HepG2 (cell line): ENCODE results near the gene MCRS1. TPM values are rescaled to one million over a fixed set of nuclear protein-coding genes. Genes with fewer than 3 reads are reported as not detected.

Experiments used
- ATAC-seq: fragments of 200-7000 bp; cut with Tn5 transposase; 3 replicates; pipeline ENCODE4 v1.9.1; 2020; ENCODE audit warnings: mild to moderate bottlenecking, moderate library complexity
- BruUV-seq: library from RNA; stranded (reverse); fragments of 400-500 nt; replicated peaks from 2 replicates; lab custom pipeline; 2021; lab: Mats Ljungman, UMichigan
- CTCF ChIA-PET: fragments of 300-600 bp; formaldehyde crosslinking; extraction: SDS; loops from one replicate; lab custom pipeline; 2021; ENCODE audit warnings: low total read pairs, inconsistent platforms, low intra/inter-chr PET ratio; lab: Yijun Ruan, JAX
- POLR2A ChIA-PET: fragments of 350-600 bp; sonication (Branson Sonifier 250); formaldehyde crosslinking; loops from one replicate; lab custom pipeline; 2020; ENCODE audit warnings: antibody characterized with exemption, inconsistent platforms; lab: Yijun Ruan, JAX
- DNase-seq: peaks from one replicate; pipeline ENCODE4 v3.0.0-alpha.2; 2015; ENCODE audit warnings: low spot score
- FAIRE-seq: peaks from 3 replicates; lab custom pipeline; 2011; peaks lifted over from hg19 to GRCh38; lab: Jason Lieb, UNC
- H2AFZ ChIP-seq: one replicate; pipeline ENCODE4 v1.6.1; 2011; ENCODE audit warnings: low read length, inconsistent platforms
- H3K27ac ChIP-seq: fragments of 300-600 bp; 3 replicates; pipeline ENCODE4 v1.8.0; 2011; ENCODE audit warnings: mixed run types, mild to moderate bottlenecking, mixed read lengths, low read length, inconsistent platforms; ENCODE audit not compliant: insufficient read depth; ENCODE audit errors: extremely low read length
- H3K27me3 ChIP-seq, 2 experiments: fragments of 200-600 bp in 1 of 2; 2 replicates in 1 of 2; 3 replicates in 1 of 2; pipeline versions ENCODE4 v1.6.0 to v1.8.0; 2011; ENCODE audit warnings: low read length in 2 of 2, mild to moderate bottlenecking in 2 of 2, moderate library complexity in 2 of 2, inconsistent platforms in 1 of 2; ENCODE audit not compliant: insufficient read depth in 2 of 2, control insufficient read depth in 1 of 2
- H3K36me3 ChIP-seq, 2 experiments: fragments of 200-600 bp in 1 of 2; replicated peaks in 1 of 2; 2 replicates in 1 of 2; 3 replicates in 1 of 2; pipeline versions ENCODE4 v1.5.1 to v1.8.0; 2011; ENCODE audit warnings: low read length in 2 of 2, inconsistent platforms in 1 of 2; ENCODE audit not compliant: insufficient read depth in 2 of 2, control insufficient read depth in 1 of 2
- H3K4me1 ChIP-seq: 2 replicates; pipeline ENCODE4 v1.5.1; 2012; ENCODE audit warnings: low read length, inconsistent platforms; ENCODE audit not compliant: insufficient read depth
- H3K4me2 ChIP-seq: 2 replicates; pipeline ENCODE4 v1.6.0; 2011; ENCODE audit warnings: low read depth, low read length, inconsistent platforms
- H3K4me3 ChIP-seq, 3 experiments: fragments of 200-600 bp in 1 of 3; sonication (generic), shearing (Covaris generic) in 1 of 3; replicated peaks in 1 of 3; 2 replicates each; pipeline ENCODE4 v1.5.1; 2011 to 2016; ENCODE audit warnings: low read length in 3 of 3, inconsistent platforms in 2 of 3, low read depth in 2 of 3, mild to moderate bottlenecking in 2 of 3, control low read depth in 1 of 3, mixed read lengths in 1 of 3; ENCODE audit not compliant: insufficient read depth in 1 of 3
- H3K79me2 ChIP-seq: one replicate; pipeline ENCODE4 v1.6.1; 2011; ENCODE audit warnings: low read length, inconsistent platforms; ENCODE audit not compliant: insufficient read depth
- H3K9ac ChIP-seq: 2 replicates; pipeline ENCODE4 v1.6.0; 2011; ENCODE audit warnings: mild to moderate bottlenecking, low read depth, low read length, inconsistent platforms; ENCODE audit not compliant: insufficient read depth
- H3K9me3 ChIP-seq: 2 replicates; pipeline ENCODE4 v1.5.1; 2012; ENCODE audit warnings: mild to moderate bottlenecking, low read length
- H4K20me1 ChIP-seq: 2 replicates; pipeline ENCODE4 v1.6.0; 2011; ENCODE audit warnings: inconsistent platforms, mild to moderate bottlenecking, low read length, moderate library complexity; ENCODE audit not compliant: insufficient read depth
- DMAP1 ChIP-seq: IDR thresholded peaks from 2 replicates; pipeline ENCODE4 v1.6.1; 2016
- KLF16 ChIP-seq, 2 experiments: sonication (generic) in 1 of 2; formaldehyde crosslinking in 1 of 2; IDR thresholded peaks; 2 replicates each; pipeline versions ENCODE4 v1.6.1 to v1.8.0; 2016 to 2023; ENCODE audit warnings: missing genetic modification reagents in 2 of 2, missing compliant biosample characterization in 1 of 2
- MIER3 ChIP-seq: IDR thresholded peaks from 2 replicates; pipeline ENCODE4 v1.6.1; 2016; ENCODE audit warnings: missing compliant biosample characterization, borderline replicate concordance
- MYC ChIP-seq: sonication (generic); formaldehyde crosslinking; IDR thresholded peaks from 2 replicates; pipeline ENCODE4 v1.9.0; 2021; ENCODE audit warnings: missing genetic modification reagents, borderline replicate concordance
- PTBP1 ChIP-seq: fragments of 200-400 bp; formaldehyde crosslinking; IDR thresholded peaks from 2 replicates; pipeline ENCODE4 v1.6.1; 2018; ENCODE audit warnings: low read length, low read depth; ENCODE audit not compliant: poor library complexity, severe bottlenecking
- RBFOX2 ChIP-seq: fragments of 200-400 bp; formaldehyde crosslinking; IDR thresholded peaks from 2 replicates; pipeline ENCODE4 v1.6.1; 2017; ENCODE audit warnings: low read depth, mild to moderate bottlenecking, low read length
- SSRP1 ChIP-seq: IDR thresholded peaks from 2 replicates; pipeline ENCODE4 v1.6.1; 2016; ENCODE audit warnings: control low read depth
- ZBTB7B ChIP-seq: sonication (generic); formaldehyde crosslinking; IDR thresholded peaks from 2 replicates; pipeline ENCODE4 v1.4.0; 2020; ENCODE audit warnings: missing genetic modification reagents
- ZNF230 ChIP-seq: sonication (generic); formaldehyde crosslinking; IDR thresholded peaks from 2 replicates; pipeline ENCODE4 v1.4.0; 2020; ENCODE audit warnings: mild to moderate bottlenecking, missing genetic modification reagents
- ZNF3 ChIP-seq: IDR thresholded peaks from 2 replicates; pipeline ENCODE4 v1.7.0; 2017; ENCODE audit warnings: inconsistent platforms
- ZNF597 ChIP-seq: sonication (generic); formaldehyde crosslinking; IDR thresholded peaks from 2 replicates; pipeline ENCODE4 v1.5.0; 2020; ENCODE audit warnings: missing genetic modification reagents
- ZNF749 ChIP-seq: sonication (generic); formaldehyde crosslinking; IDR thresholded peaks from 2 replicates; pipeline ENCODE4 v1.8.0; 2022; ENCODE audit warnings: mild to moderate bottlenecking, missing genetic modification reagents, moderate library complexity, borderline replicate concordance
- WGBS: methylation state at CpG from one replicate; pipeline ENCODE4 v1.1.6; 2017; ENCODE audit warnings: low lambda C conversion rate; 5-methylcytosine and 5-hydroxymethylcytosine counted together
- in situ Hi-C: cut with HindIII; loops from 2 replicates; pipeline ENCODE4 v1.10.0; 2017; ENCODE audit warnings: low pct_unique_long_range_greater_than_20kb; ENCODE audit not compliant: extremely low pct_ligation_motif_present
- intact Hi-C: fragments of 100-400 bp; cut with micrococcal nuclease; formaldehyde crosslinking; loops from one replicate; pipeline ENCODE4 v1.10.0; 2022; ENCODE audit not compliant: unreplicated experiment
- polyA plus RNA-seq, 8 experiments: library from polyadenylated mRNA; depleted of rRNA in 3 of 8; stranded (reverse) in 7 of 8; unstranded in 1 of 8; fragments of >200 nt; fragmentation: Illumina TruSeq in 4 of 8; extraction: Trizol in 4 of 8; gene quantifications; 2 replicates each; pipeline versions ENCODE4 v1.2.1 to v1.2.3, GENCODE V29; 2011 to 2016; ENCODE audit warnings: low read depth in 4 of 8, missing spikeins in 1 of 8, mixed read lengths in 1 of 8; ENCODE audit not compliant: insufficient read depth in 1 of 8
- total RNA-seq, 5 experiments: library from RNA; depleted of rRNA; stranded (reverse); fragments of >200 nt; fragmentation: Illumina TruSeq; extraction: Trizol; gene quantifications; 2 replicates each; pipeline ENCODE4 v1.2.3, GENCODE V29; 2016; ENCODE audit warnings: low read depth in 1 of 5
- TF ChIP-seq, protein P1 (sequence below): sonication (generic); formaldehyde crosslinking; IDR thresholded peaks from 2 replicates; pipeline ENCODE4 v1.8.0; 2022; ENCODE audit warnings: missing genetic modification reagents, mild to moderate bottlenecking, moderate library complexity, borderline replicate concordance
- TF ChIP-seq, protein P2 (sequence below): sonication (generic); formaldehyde crosslinking; IDR thresholded peaks from 2 replicates; pipeline ENCODE4 v1.5.1; 2020; ENCODE audit warnings: mild to moderate bottlenecking, moderate library complexity, missing genetic modification reagents
- TF ChIP-seq, protein P3 (sequence below): sonication (generic); formaldehyde crosslinking; IDR thresholded peaks from 2 replicates; pipeline ENCODE4 v1.8.1; 2022; ENCODE audit warnings: low read depth, mild to moderate bottlenecking, missing genetic modification reagents

Gene MCRS1
- total and polyA plus RNA-seq, 2 of the 13 experiments (the other 11 are each of a cell fraction or from before 2014, with no cell fraction given): 51.0 to 66.3 TPM

GRCh38 chr12:49558526-49558925 is 9.4 kb downstream of the MCRS1 start:
- no peak for TF ChIP-seq SSRP1 (CRISPR knock-in tag)
- TF ChIP-seq ZNF230 (CRISPR knock-in tag): no peak
- no peak for TF ChIP-seq ZNF3 (CRISPR knock-in tag)
- TF ChIP-seq ZNF597 (CRISPR knock-in tag): no peak
- TF ChIP-seq ZBTB7B (CRISPR knock-in tag): no peak
- no peak for TF ChIP-seq ZNF749 (CRISPR knock-in tag)
- TF ChIP-seq, protein P1, sequence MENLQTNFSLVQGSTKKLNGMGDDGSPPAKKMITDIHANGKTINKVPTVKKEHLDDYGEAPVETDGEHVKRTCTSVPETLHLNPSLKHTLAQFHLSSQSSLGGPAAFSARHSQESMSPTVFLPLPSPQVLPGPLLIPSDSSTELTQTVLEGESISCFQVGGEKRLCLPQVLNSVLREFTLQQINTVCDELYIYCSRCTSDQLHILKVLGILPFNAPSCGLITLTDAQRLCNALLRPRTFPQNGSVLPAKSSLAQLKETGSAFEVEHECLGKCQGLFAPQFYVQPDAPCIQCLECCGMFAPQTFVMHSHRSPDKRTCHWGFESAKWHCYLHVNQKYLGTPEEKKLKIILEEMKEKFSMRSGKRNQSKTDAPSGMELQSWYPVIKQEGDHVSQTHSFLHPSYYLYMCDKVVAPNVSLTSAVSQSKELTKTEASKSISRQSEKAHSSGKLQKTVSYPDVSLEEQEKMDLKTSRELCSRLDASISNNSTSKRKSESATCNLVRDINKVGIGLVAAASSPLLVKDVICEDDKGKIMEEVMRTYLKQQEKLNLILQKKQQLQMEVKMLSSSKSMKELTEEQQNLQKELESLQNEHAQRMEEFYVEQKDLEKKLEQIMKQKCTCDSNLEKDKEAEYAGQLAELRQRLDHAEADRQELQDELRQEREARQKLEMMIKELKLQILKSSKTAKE (CRISPR knock-in tag): no peak
- no peak for TF ChIP-seq DMAP1 (CRISPR knock-in tag)
- no peak for TF ChIP-seq PTBP1
- TF ChIP-seq, protein P2, sequence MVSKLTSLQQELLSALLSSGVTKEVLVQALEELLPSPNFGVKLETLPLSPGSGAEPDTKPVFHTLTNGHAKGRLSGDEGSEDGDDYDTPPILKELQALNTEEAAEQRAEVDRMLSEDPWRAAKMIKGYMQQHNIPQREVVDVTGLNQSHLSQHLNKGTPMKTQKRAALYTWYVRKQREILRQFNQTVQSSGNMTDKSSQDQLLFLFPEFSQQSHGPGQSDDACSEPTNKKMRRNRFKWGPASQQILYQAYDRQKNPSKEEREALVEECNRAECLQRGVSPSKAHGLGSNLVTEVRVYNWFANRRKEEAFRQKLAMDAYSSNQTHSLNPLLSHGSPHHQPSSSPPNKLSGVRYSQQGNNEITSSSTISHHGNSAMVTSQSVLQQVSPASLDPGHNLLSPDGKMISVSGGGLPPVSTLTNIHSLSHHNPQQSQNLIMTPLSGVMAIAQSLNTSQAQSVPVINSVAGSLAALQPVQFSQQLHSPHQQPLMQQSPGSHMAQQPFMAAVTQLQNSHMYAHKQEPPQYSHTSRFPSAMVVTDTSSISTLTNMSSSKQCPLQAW (CRISPR knock-in tag): no peak
- TF ChIP-seq MIER3 (CRISPR knock-in tag): no peak
- no peak for TF ChIP-seq KLF16 (CRISPR knock-in tag; IDR thresholded peaks at IDR 0.05)
- TF ChIP-seq MYC (CRISPR knock-in tag): no peak
- no peak for TF ChIP-seq RBFOX2
- TF ChIP-seq, protein P3, sequence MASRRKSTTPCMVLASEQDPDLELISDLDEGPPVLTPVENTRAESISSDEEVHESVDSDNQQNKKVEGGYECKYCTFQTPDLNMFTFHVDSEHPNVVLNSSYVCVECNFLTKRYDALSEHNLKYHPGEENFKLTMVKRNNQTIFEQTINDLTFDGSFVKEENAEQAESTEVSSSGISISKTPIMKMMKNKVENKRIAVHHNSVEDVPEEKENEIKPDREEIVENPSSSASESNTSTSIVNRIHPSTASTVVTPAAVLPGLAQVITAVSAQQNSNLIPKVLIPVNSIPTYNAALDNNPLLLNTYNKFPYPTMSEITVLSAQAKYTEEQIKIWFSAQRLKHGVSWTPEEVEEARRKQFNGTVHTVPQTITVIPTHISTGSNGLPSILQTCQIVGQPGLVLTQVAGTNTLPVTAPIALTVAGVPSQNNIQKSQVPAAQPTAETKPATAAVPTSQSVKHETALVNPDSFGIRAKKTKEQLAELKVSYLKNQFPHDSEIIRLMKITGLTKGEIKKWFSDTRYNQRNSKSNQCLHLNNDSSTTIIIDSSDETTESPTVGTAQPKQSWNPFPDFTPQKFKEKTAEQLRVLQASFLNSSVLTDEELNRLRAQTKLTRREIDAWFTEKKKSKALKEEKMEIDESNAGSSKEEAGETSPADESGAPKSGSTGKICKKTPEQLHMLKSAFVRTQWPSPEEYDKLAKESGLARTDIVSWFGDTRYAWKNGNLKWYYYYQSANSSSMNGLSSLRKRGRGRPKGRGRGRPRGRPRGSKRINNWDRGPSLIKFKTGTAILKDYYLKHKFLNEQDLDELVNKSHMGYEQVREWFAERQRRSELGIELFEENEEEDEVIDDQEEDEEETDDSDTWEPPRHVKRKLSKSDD (CRISPR knock-in tag): no peak
- H3K4me3 ChIP-seq: no peak overlapping the region
- H3K4me1 ChIP-seq: peaks cover 12% of the 10 kb centered on the region
- H3K27ac ChIP-seq: no peak overlapping the region
- no peak for ATAC-seq
- H2AFZ ChIP-seq: no peak overlapping the region
- in situ Hi-C loops: no loop called here
- H3K79me2 ChIP-seq: no peaks in the 10 kb centered on the region
- ChIA-PET CTCF (no interaction called here), POLR2A (no interaction called here)
- H3K4me2 ChIP-seq: no peak overlapping the region
- intact Hi-C loops: no loop called here
- peaks cover 26 to 51% of the 10 kb centered on the region in 2 experiments for H3K36me3 ChIP-seq
- no peaks in the 10 kb centered on the region for H4K20me1 ChIP-seq
- 96% methylated on average over 13 of the region's 13 CpGs for WGBS
- no peak for FAIRE-seq
- H3K27me3 ChIP-seq: no peaks in the 10 kb centered on the region
- no TSS peak for BruUV-seq
- no peak overlapping the region for H3K9ac ChIP-seq
- no peaks in the 10 kb centered on the region for H3K9me3 ChIP-seq
- no peak for DNase-seq
